HG02571 (cell line): ENCODE data around the gene ALDOC.

Source experiments
- ATAC-seq: cut with Tn5 transposase; IDR thresholded peaks from one replicate; pipeline ENCODE4 v1.9.1; 2021; ENCODE audit warnings: mild to moderate bottlenecking, moderate library complexity; ENCODE audit not compliant: unreplicated experiment

Gene ALDOC

GRCh38 chr17:28533091-28533807 is 43.4 kb downstream of the ALDOC start:
- ATAC-seq = no peak

GRCh38 chr17:28532050-28532960 is 44.4 kb downstream of the ALDOC start:
- no peak for ATAC-seq

GRCh38 chr17:28530926-28531325 is 45.8 kb downstream of the ALDOC start:
- ATAC-seq = no peak

GRCh38 chr17:28530250-28530649 is 46.4 kb downstream of the ALDOC start:
- no peak for ATAC-seq

GRCh38 chr17:28529013-28529400 is 47.7 kb downstream of the ALDOC start:
- no peak for ATAC-seq

- ATAC-seq = no peak
Observed at GRCh38 chr17:28528327-28529012, 48.2 kb downstream of the ALDOC start.

GRCh38 chr17:28527859-28528258 is 48.8 kb downstream of the ALDOC start:
- no peak for ATAC-seq

- ATAC-seq = no peak
Observed at GRCh38 chr17:28527181-28527681, 49.5 kb downstream of the ALDOC start.

GRCh38 chr17:28526381-28526780 is 50.3 kb downstream of the ALDOC start:
- ATAC-seq = no peak

GRCh38 chr17:28524476-28525424 is 51.9 kb downstream of the ALDOC start:
- ATAC-seq = no peak

GRCh38 chr17:28523876-28524275 is 52.8 kb downstream of the ALDOC start:
- ATAC-seq = no peak

GRCh38 chr17:28523186-28523585 is 53.5 kb downstream of the ALDOC start:
- ATAC-seq = no peak
